NCI-H128 (cell line): Measurements from ENCODE around the gene AGFG2.
A peak's percentile ranks its signal among the peaks of the same experiment; 100 is the strongest.
"Not testable (repeated sequence)": the region's sequence is repeated elsewhere in the genome, so short reads cannot be mapped to it uniquely, and the experiment has no call there.

Experiments used
- DNase-seq: peaks from one replicate; lab custom pipeline; 2025; ENCODE audit not compliant: unreplicated experiment; lab: John Stamatoyannopoulos, UW

Gene AGFG2

GRCh38 chr7:100538654-100539435 is at the start of gene AGFG2:
Gene AGFG2 (plus strand): TSS chr7:100539203. CDS start chr7:100539347, 144 bp downstream.
- peak; percentile 98 for DNase-seq

- DNase-seq = peak; percentile 98
Measured at GRCh38 chr7:100489824-100490223, 49.2 kb upstream of the AGFG2 start.

GRCh38 chr7:100490483-100491191 is 48.4 kb upstream of the AGFG2 start:
- no peak for DNase-seq

- no peak for DNase-seq
Measured at GRCh38 chr7:100491192-100491578, 47.8 kb upstream of the AGFG2 start.

GRCh38 chr7:100492738-100493475 is 46.1 kb upstream of the AGFG2 start:
- no peak for DNase-seq

- no peak for DNase-seq
Measured at GRCh38 chr7:100493476-100494264, 45.3 kb upstream of the AGFG2 start.

GRCh38 chr7:100496509-100496908 is 42.5 kb upstream of the AGFG2 start:
- DNase-seq = no peak

GRCh38 chr7:100500743-100501142 is 38.3 kb upstream of the AGFG2 start:
- not testable (repeated sequence) for DNase-seq

GRCh38 chr7:100504031-100504430 is 35.0 kb upstream of the AGFG2 start:
- DNase-seq = not testable (repeated sequence)

GRCh38 chr7:100504887-100505611 is 34.0 kb upstream of the AGFG2 start:
- DNase-seq = no peak

- no peak for DNase-seq
Measured at GRCh38 chr7:100506356-100506923, 32.6 kb upstream of the AGFG2 start.

GRCh38 chr7:100509231-100509630 is 29.8 kb upstream of the AGFG2 start:
- no peak for DNase-seq

- no peak for DNase-seq
Measured at GRCh38 chr7:100510437-100511239, 28.4 kb upstream of the AGFG2 start.

GRCh38 chr7:100513212-100513810 is 25.7 kb upstream of the AGFG2 start:
- no peak for DNase-seq

GRCh38 chr7:100515072-100515532 is 23.9 kb upstream of the AGFG2 start:
- no peak for DNase-seq

GRCh38 chr7:100516135-100516812 is 22.7 kb upstream of the AGFG2 start:
- no peak for DNase-seq

GRCh38 chr7:100517305-100517704 is 21.7 kb upstream of the AGFG2 start:
- DNase-seq = no peak

GRCh38 chr7:100519580-100519979 is 19.4 kb upstream of the AGFG2 start:
- no peak for DNase-seq
